ENCODE data around the gene MAP1A. TPM values are rescaled to one million over a fixed set of nuclear protein-coding genes. Genes with fewer than 3 reads are reported as not detected.

MAP1A gene
- total and polyA plus RNA-seq, 2 donors (not counting 3 experiments of a cell fraction or from before 2014, with no cell fraction given) = 0.68 to 4.8 TPM

DNA sequence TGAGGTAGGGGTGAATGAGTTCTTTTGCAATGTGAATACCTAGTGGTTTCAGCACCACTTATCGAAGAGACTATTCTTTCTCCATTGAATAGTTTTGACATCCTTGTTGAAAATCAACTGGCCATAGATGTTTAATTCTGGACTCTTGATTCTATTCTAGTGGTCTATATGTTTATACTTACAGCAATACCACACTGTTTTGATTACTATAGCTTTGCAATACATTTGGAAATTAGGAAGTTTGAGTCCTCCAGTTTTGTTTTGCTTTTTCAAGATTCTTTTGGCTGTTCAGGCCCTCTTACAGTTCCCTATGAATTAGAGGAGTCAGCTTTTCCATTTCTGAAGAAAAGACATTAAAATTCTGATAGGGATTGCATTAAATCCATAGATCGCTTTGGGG lies 30.1 kb downstream of the MAP1A start:
- Histone ChIP-seq H3K4me2 (ENCODE audit: insufficient read depth, low read length) (no peak overlapping the region), H3K9me3 (replicated peaks; ENCODE audit: control insufficient read depth, insufficient read depth, low read length) (no peaks in the 10 kb centered on the region), H3K9me1 (replicated peaks; ENCODE audit: control insufficient read depth, extremely low read depth, insufficient read depth, low read length) (no peaks in the 10 kb centered on the region), H3K9ac (replicated peaks; ENCODE audit: extremely low read depth, insufficient read depth, low read length) (no peak overlapping the region), H3K27ac (ENCODE audit: insufficient read depth, low read depth, low read length) (no peak overlapping the region), H3K4me3 (replicated peaks in 1 of 3; ENCODE audit: insufficient read depth in 1 of 3, low read depth in 1 of 3, low read length in 3 of 3) (no peak overlapping the region), H4K20me1 (replicated peaks; ENCODE audit: control insufficient read depth, extremely low read depth, insufficient read depth, low read length) (no peaks in the 10 kb centered on the region), H3K4me1 (ENCODE audit: control insufficient read depth, extremely low read depth, insufficient read depth, low read length) (no peaks in the 10 kb centered on the region), H3K27me3 (ENCODE audit: control insufficient read depth in 2 of 2, insufficient read depth in 2 of 2, low read length in 2 of 2) (no peaks in the 10 kb centered on the region), H3K36me3 (ENCODE audit: control insufficient read depth in 2 of 2, extremely low read depth in 1 of 2, insufficient read depth in 2 of 2, low read length in 2 of 2) (no peaks in the 10 kb centered on the region), H2AFZ (ENCODE audit: low read depth, low read length) (no peak overlapping the region), H3K79me2 (ENCODE audit: control insufficient read depth, insufficient read depth, low read length) (no peaks in the 10 kb centered on the region)
- intact Hi-C loops (cut with micrococcal nuclease) = no loop called here
- CTCF ChIA-PET = no interaction called here
- BruUV-seq (replicated peaks) = no TSS peak
- no peak for DNase-seq (ENCODE audit: low read depth, low spot score)
- FAIRE-seq = no peak
- no peak for TF ChIP-seq POLR2AphosphoS5 (IDR thresholded peaks at IDR 0.05; ENCODE audit: insufficient read depth, low read depth, low read length)
- TF ChIP-seq MYC (IDR thresholded peaks at IDR 0.05; ENCODE audit: low read depth, low read length) = no peak
- no peak for TF ChIP-seq JUN (IDR thresholded peaks at IDR 0.05; ENCODE audit: borderline replicate concordance, insufficient read depth, insufficient read length, low read depth)
- no peak for TF ChIP-seq EZH2 (IDR thresholded peaks at IDR 0.05; ENCODE audit: borderline replicate concordance, low read depth, low read length, severe bottlenecking)
- dilution Hi-C loops (cut with MboI; ENCODE audit: extremely low pct_ligation_motif_present, low sequenced_read_pairs) = no loop called here
- POLR2A ChIA-PET = no interaction called here

- TF ChIP-seq GATA2 (IDR thresholded peaks at IDR 0.05; ENCODE audit: insufficient read depth, insufficient read length, low read depth, low read length) = no peak
- no peak for TF ChIP-seq POLR2A (IDR thresholded peaks at IDR 0.05; ENCODE audit: low read depth, low read length)
- TF ChIP-seq CTCF (IDR thresholded peaks at IDR 0.05; ENCODE audit: extremely low read depth in 1 of 2, insufficient read depth in 1 of 2, low read depth in 1 of 2, low read length in 2 of 2) = no peak
- TF ChIP-seq POLR2AphosphoS5 (IDR thresholded peaks at IDR 0.05; ENCODE audit: insufficient read depth, low read depth, low read length) = no peak
- TF ChIP-seq, protein P1, sequence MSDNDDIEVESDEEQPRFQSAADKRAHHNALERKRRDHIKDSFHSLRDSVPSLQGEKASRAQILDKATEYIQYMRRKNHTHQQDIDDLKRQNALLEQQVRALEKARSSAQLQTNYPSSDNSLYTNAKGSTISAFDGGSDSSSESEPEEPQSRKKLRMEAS (IDR thresholded peaks at IDR 0.05; ENCODE audit: insufficient read depth, insufficient read length) = no peak
- no peak for TF ChIP-seq JUN (IDR thresholded peaks at IDR 0.05; ENCODE audit: borderline replicate concordance, insufficient read depth, insufficient read length, low read depth)
- TF ChIP-seq EZH2 (IDR thresholded peaks at IDR 0.05; ENCODE audit: borderline replicate concordance, low read depth, low read length, severe bottlenecking) = no peak
- TF ChIP-seq FOS (IDR thresholded peaks at IDR 0.05; ENCODE audit: borderline replicate concordance, insufficient read depth, low read length) = no peak
- no peaks in the 10 kb centered on the region for H4K20me1 ChIP-seq (replicated peaks; ENCODE audit: control insufficient read depth, extremely low read depth, insufficient read depth, low read length)
- no peak overlapping the region for H3K4me3 ChIP-seq (replicated peaks in 1 of 3; ENCODE audit: insufficient read depth in 1 of 3, low read depth in 1 of 3, low read length in 3 of 3)
- no peak overlapping the region for H2AFZ ChIP-seq (ENCODE audit: low read depth, low read length)
- H3K27ac ChIP-seq (ENCODE audit: insufficient read depth, low read depth, low read length) = no peak overlapping the region
- ChIA-PET CTCF (no interaction called here), POLR2A (no interaction called here)
- H3K9ac ChIP-seq (replicated peaks; ENCODE audit: extremely low read depth, insufficient read depth, low read length) = no peak overlapping the region
- DNase-seq (ENCODE audit: low read depth, low spot score) (no peak), FAIRE-seq (no peak)
- no peak overlapping the region for H3K4me2 ChIP-seq (ENCODE audit: insufficient read depth, low read length)
- H3K27me3 ChIP-seq (ENCODE audit: control insufficient read depth in 2 of 2, insufficient read depth in 2 of 2, low read length in 2 of 2) = no peaks in the 10 kb centered on the region
- H3K9me1 ChIP-seq (replicated peaks; ENCODE audit: control insufficient read depth, extremely low read depth, insufficient read depth, low read length) = no peaks in the 10 kb centered on the region
- BruUV-seq (replicated peaks) = no TSS peak
- H3K4me1 ChIP-seq (ENCODE audit: control insufficient read depth, extremely low read depth, insufficient read depth, low read length) = no peaks in the 10 kb centered on the region
- no peaks in the 10 kb centered on the region for H3K36me3 ChIP-seq (ENCODE audit: control insufficient read depth in 2 of 2, extremely low read depth in 1 of 2, insufficient read depth in 2 of 2, low read length in 2 of 2)
- intact Hi-C loops (cut with micrococcal nuclease) (no loop called here), dilution Hi-C loops (cut with MboI; ENCODE audit: extremely low pct_ligation_motif_present, low sequenced_read_pairs) (no loop called here)
- H3K9me3 ChIP-seq (replicated peaks; ENCODE audit: control insufficient read depth, insufficient read depth, low read length) = no peaks in the 10 kb centered on the region
- no peaks in the 10 kb centered on the region for H3K79me2 ChIP-seq (ENCODE audit: control insufficient read depth, insufficient read depth, low read length)
Measured at GRCh38 chr15:43550527-43551363, 33.3 kb downstream of the MAP1A start.

All from endothelial cell of umbilical vein (primary cell).